Activated B cell treated with CpG ODN at 0.5 μM for 24 hours (primary cell): ENCODE measurements around the gene CIART. TPM values are rescaled to one million over a fixed set of nuclear protein-coding genes. Genes with fewer than 3 reads are reported as not detected.
A peak's percentile ranks its signal among the peaks of the same experiment; 100 is the strongest.

Experiments
- ATAC-seq: fragments of 200-7000 bp; cut with Tn5 transposase; one replicate; pipeline ENCODE4 v1.10.0; 2021; ENCODE audit warnings: low read depth, mild to moderate bottlenecking, moderate library complexity
- CTCF ChIA-PET: fragments of 350-600 bp; sonication (Branson Sonifier 250); formaldehyde crosslinking; loops from one replicate; lab custom pipeline; 2021; ENCODE audit warnings: antibody characterized with exemption; lab: Charles Lee
- POLR2A ChIA-PET: fragments of 350-600 bp; sonication (Branson Sonifier 250); formaldehyde crosslinking; loops from one replicate; lab custom pipeline; 2021; ENCODE audit warnings: antibody characterized with exemption; lab: Charles Lee
- DNase-seq: peaks from one replicate; pipeline ENCODE4 v3.0.0; 2022
- H3K27ac Mint-ChIP-seq: one replicate; pipeline ENCODE4 v1.8.0; 2020; ENCODE audit warnings: mixed read lengths
- H3K27me3 Mint-ChIP-seq: one replicate; pipeline ENCODE4 v1.8.0; 2021; ENCODE audit warnings: mixed read lengths
- H3K36me3 Mint-ChIP-seq: one replicate; pipeline ENCODE4 v1.8.0; 2021; ENCODE audit warnings: low read depth, mixed read lengths
- H3K4me1 Mint-ChIP-seq: one replicate; pipeline ENCODE4 v1.8.0; 2021; ENCODE audit warnings: mixed read lengths
- H3K4me3 Mint-ChIP-seq: one replicate; pipeline ENCODE4 v1.8.0; 2020; ENCODE audit warnings: mild to moderate bottlenecking, mixed read lengths
- H3K9me3 Mint-ChIP-seq: one replicate; pipeline ENCODE4 v1.8.0; 2020; ENCODE audit warnings: mixed read lengths
- intact Hi-C: fragments of 100-400 bp; cut with micrococcal nuclease; formaldehyde crosslinking; loops from one replicate; pipeline ENCODE4 v1.15.1; 2024
- total RNA-seq: library from RNA; stranded (reverse); gene quantifications from 2 replicates; pipeline ENCODE4 v1.2.3, GENCODE V29; 2022
- TF ChIP-seq, protein P1 (sequence below): fragments of 200-600 bp; IDR thresholded peaks from one replicate; pipeline ENCODE4 v1.8.0; 2022; ENCODE audit warnings: antibody characterized with exemption, mild to moderate bottlenecking

The CIART gene
- total RNA-seq, 1 donor from 2014 or later: 1.0 TPM

DNA sequence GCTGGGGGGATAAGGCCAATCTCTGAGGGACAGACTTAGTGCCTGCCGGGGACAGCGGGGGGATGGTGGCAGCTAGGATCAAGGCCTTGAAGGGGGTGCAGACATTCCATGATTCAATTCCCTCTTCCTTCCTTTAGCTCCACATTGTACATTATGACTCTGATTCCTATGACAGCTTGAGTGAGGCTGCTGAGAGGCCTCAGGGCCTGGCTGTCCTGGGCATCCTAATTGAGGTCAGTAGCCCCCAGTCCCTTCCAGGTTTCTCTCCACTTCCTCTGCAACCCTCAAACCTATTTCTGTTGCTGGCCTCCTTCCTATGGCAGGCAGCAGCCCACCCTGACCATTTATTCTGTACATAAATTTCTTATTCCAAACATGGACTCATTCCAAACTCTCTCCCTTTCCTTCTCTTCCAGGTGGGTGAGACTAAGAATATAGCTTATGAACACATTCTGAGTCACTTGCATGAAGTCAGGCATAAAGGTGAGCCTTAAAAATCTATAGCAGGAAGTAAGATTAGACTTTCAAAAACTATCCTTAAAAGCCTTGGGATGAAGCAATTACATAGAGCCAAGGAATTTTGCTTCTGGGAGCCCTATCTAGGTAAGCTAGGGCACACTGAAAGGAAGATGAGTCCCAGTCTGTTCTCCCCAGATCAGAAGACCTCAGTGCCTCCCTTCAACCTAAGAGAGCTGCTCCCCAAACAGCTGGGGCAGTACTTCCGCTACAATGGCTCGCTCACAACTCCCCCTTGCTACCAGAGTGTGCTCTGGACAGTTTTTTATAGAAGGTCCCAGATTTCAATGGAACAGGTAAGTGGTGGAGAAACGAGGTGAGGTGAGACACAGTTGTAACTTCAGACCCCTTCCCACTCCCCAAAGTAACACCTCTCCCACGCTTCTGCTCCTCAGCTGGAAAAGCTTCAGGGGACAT lies 19.7 kb upstream of the CIART start:
- CTCF ChIA-PET: interaction anchor here (1.2 kb wide), 1 partner anchor 19 kb away, joined by 3 read pairs; no protein-coding TSS in a partner anchor
- no peak for DNase-seq
- no peak for ATAC-seq
- TF ChIP-seq, protein P1, sequence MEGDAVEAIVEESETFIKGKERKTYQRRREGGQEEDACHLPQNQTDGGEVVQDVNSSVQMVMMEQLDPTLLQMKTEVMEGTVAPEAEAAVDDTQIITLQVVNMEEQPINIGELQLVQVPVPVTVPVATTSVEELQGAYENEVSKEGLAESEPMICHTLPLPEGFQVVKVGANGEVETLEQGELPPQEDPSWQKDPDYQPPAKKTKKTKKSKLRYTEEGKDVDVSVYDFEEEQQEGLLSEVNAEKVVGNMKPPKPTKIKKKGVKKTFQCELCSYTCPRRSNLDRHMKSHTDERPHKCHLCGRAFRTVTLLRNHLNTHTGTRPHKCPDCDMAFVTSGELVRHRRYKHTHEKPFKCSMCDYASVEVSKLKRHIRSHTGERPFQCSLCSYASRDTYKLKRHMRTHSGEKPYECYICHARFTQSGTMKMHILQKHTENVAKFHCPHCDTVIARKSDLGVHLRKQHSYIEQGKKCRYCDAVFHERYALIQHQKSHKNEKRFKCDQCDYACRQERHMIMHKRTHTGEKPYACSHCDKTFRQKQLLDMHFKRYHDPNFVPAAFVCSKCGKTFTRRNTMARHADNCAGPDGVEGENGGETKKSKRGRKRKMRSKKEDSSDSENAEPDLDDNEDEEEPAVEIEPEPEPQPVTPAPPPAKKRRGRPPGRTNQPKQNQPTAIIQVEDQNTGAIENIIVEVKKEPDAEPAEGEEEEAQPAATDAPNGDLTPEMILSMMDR: no peak
- Mint-ChIP-seq H3K4me1 (peaks cover 13% of the 10 kb centered on the region), H3K9me3 (no peaks in the 10 kb centered on the region), H3K36me3 (peaks cover 32% of the 10 kb centered on the region), H3K4me3 (no peak overlapping the region), H3K27ac (peak overlapping the region; percentile 24), H3K27me3 (peaks cover 10% of the 10 kb centered on the region)
- intact Hi-C loops: no loop called here
- POLR2A ChIA-PET: interaction anchor here (0.6 to 1.3 kb wide), 4 partner anchors 9 to 27 kb away, joined by 3 to 9 read pairs (median 5); partner anchors contain the start of gene ANP32E

- CTCF ChIA-PET: interaction anchor here (1.2 kb wide), 1 partner anchor 18 kb away, joined by 3 read pairs; no protein-coding TSS in a partner anchor
- no peak overlapping the region for H3K27ac Mint-ChIP-seq
- H3K9me3 Mint-ChIP-seq: no peaks in the 10 kb centered on the region
- no peak for DNase-seq
- peaks cover 4% of the 10 kb centered on the region for H3K27me3 Mint-ChIP-seq
- peaks cover 22% of the 10 kb centered on the region for H3K4me1 Mint-ChIP-seq
- TF ChIP-seq, protein P1: no peak
- H3K4me3 Mint-ChIP-seq: no peak overlapping the region
- POLR2A ChIA-PET: interaction anchor here (1.3 kb wide), 1 partner anchor 28 kb away, joined by 3 read pairs; the partner anchor contains the start of gene ANP32E
- peaks cover 39% of the 10 kb centered on the region for H3K36me3 Mint-ChIP-seq
- intact Hi-C loops: no loop called here
- no peak for ATAC-seq
These were observed 18.8 kb upstream of the CIART start for GRCh38 chr1:150263549-150263948.

DNA sequence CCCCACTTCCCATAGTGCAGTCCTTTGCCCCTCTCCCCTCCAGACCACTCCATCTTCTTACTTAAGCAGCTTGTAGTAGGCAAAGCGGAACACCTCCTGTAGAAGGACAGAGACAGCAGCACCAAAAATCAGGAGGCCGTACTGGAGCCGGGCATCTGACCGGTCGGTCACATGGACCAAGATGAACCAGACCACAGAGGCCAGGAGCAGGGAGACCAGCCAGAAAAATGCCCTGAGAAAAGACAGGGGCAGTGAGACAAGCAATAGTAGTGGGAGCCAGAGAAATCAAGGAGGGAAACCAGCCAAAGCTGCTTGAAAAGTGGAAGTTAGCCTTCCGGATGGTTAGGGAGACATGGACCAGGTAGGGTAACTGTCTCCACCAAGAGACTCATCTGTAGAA lies 14.5 kb upstream of the CIART start:
- peaks cover 44% of the 10 kb centered on the region for H3K36me3 Mint-ChIP-seq
- ATAC-seq (no peak), DNase-seq (no peak)
- no peaks in the 10 kb centered on the region for H3K9me3 Mint-ChIP-seq
- peaks cover 32% of the 10 kb centered on the region for H3K4me1 Mint-ChIP-seq
- intact Hi-C loops: loop anchor here (5.0 kb wide), 1 partner anchor 94 kb away; the partner anchor contains the start of gene RPRD2
- CTCF ChIA-PET: no interaction called here
- peak overlapping the region; percentile 100 for H3K4me3 Mint-ChIP-seq
- peak overlapping the region; percentile 94 for H3K27ac Mint-ChIP-seq
- POLR2A ChIA-PET: interaction anchor here (1.8 to 2.0 kb wide), 2 partner anchors 14 to 380 kb away, joined by 5 to 9 read pairs; a partner anchor contains a TSS
- TF ChIP-seq, protein P1: no peak
- H3K27me3 Mint-ChIP-seq: peaks cover 4% of the 10 kb centered on the region

DNA sequence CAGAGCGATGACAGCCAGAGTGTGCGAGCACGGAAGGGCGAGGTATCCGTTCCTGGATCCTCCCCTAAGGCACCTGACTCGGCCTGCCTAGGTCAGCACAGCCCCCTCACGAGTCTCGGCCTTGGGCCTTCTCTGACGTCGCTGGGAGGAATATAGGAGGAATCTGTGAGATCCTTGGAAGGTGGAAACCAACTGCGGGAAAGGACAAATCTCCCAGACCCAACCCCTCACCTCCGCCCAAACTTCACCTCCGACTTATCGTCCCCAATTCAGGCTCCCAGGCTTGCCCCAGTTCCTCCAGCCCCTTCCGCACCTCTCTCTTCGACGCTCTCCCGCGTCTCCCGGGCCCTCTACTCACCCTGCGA lies 14.0 kb upstream of the CIART start:
- DNase-seq: no peak
- TF ChIP-seq, protein P1: no peak
- intact Hi-C loops: loop anchor here (5.0 kb wide), 1 partner anchor 94 kb away; the partner anchor contains the start of gene RPRD2
- peaks cover 4% of the 10 kb centered on the region for H3K27me3 Mint-ChIP-seq
- CTCF ChIA-PET: no interaction called here
- no peaks in the 10 kb centered on the region for H3K9me3 Mint-ChIP-seq
- H3K4me3 Mint-ChIP-seq: peak overlapping the region; percentile 100
- peak; percentile 25 for ATAC-seq
- H3K27ac Mint-ChIP-seq: peak overlapping the region; percentile 94
- peaks cover 32% of the 10 kb centered on the region for H3K4me1 Mint-ChIP-seq
- POLR2A ChIA-PET: interaction anchor here (0.7 to 2.0 kb wide), 10 partner anchors 9 to 659 kb away, joined by 3 to 15 read pairs (median 6); partner anchors contain the start of genes CA14, FALEC and RPRD2
- H3K36me3 Mint-ChIP-seq: peaks cover 44% of the 10 kb centered on the region
